Rectal smooth muscle tissue (tissue), 1 donor: Measurements from ENCODE around the gene TCOF1.

Experiments
- H3K27ac ChIP-seq: one replicate; pipeline ENCODE4 v1.7.0; 2013; ENCODE audit warnings: low read depth, low read length, inconsistent platforms
- H3K27me3 ChIP-seq: one replicate; pipeline ENCODE4 v1.7.0; 2013; ENCODE audit warnings: low read length; ENCODE audit not compliant: control insufficient read depth, insufficient read depth
- H3K36me3 ChIP-seq: one replicate; pipeline ENCODE4 v1.7.0; 2013; ENCODE audit warnings: low read length; ENCODE audit not compliant: control insufficient read depth, insufficient read depth
- H3K4me1 ChIP-seq: one replicate; pipeline ENCODE4 v1.7.0; 2013; ENCODE audit warnings: low read length; ENCODE audit not compliant: control insufficient read depth, insufficient read depth
- H3K4me3 ChIP-seq: one replicate; pipeline ENCODE4 v1.7.0; 2013; ENCODE audit warnings: low read length
- H3K9ac ChIP-seq: one replicate; pipeline ENCODE4 v1.7.0; 2013; ENCODE audit warnings: low read length

Gene TCOF1

GRCh38 chr5:150438873-150439546 is 81.5 kb downstream of the TCOF1 start:
- Histone ChIP-seq H3K27ac (no peak overlapping the region), H3K9ac (no peak overlapping the region), H3K36me3 (peaks cover 8% of the 10 kb centered on the region), H3K4me3 (no peak overlapping the region), H3K27me3 (no peaks in the 10 kb centered on the region), H3K4me1 (peaks cover 2% of the 10 kb centered on the region)

GRCh38 chr5:150440948-150441812 is 83.7 kb downstream of the TCOF1 start:
- Histone ChIP-seq H3K4me1 (peaks cover 2% of the 10 kb centered on the region), H3K9ac (no peak overlapping the region), H3K4me3 (no peak overlapping the region), H3K27me3 (no peaks in the 10 kb centered on the region), H3K27ac (no peak overlapping the region), H3K36me3 (peaks cover 21% of the 10 kb centered on the region)

GRCh38 chr5:150441813-150442698 is 84.6 kb downstream of the TCOF1 start:
- no peaks in the 10 kb centered on the region for H3K4me1 ChIP-seq
- peaks cover 30% of the 10 kb centered on the region for H3K36me3 ChIP-seq
- no peaks in the 10 kb centered on the region for H3K27me3 ChIP-seq
- H3K27ac ChIP-seq = no peak overlapping the region
- H3K4me3 ChIP-seq = no peak overlapping the region
- H3K9ac ChIP-seq = no peak overlapping the region

- Histone ChIP-seq H3K4me1 (peaks cover under 1% of the 10 kb centered on the region), H3K4me3 (no peak overlapping the region), H3K36me3 (peaks cover 36% of the 10 kb centered on the region), H3K27me3 (no peaks in the 10 kb centered on the region), H3K9ac (no peak overlapping the region), H3K27ac (no peak overlapping the region)
Measured at GRCh38 chr5:150442699-150443080, 85.2 kb downstream of the TCOF1 start.

- Histone ChIP-seq H3K4me1 (peaks cover 8% of the 10 kb centered on the region), H3K4me3 (no peak overlapping the region), H3K27me3 (no peaks in the 10 kb centered on the region), H3K27ac (no peak overlapping the region), H3K36me3 (peaks cover 37% of the 10 kb centered on the region), H3K9ac (no peak overlapping the region)
Measured at GRCh38 chr5:150443242-150444075, 86.0 kb downstream of the TCOF1 start.

GRCh38 chr5:150444770-150445169 is 87.3 kb downstream of the TCOF1 start:
- Histone ChIP-seq H3K27ac (no peak overlapping the region), H3K36me3 (peaks cover 37% of the 10 kb centered on the region), H3K27me3 (no peaks in the 10 kb centered on the region), H3K9ac (no peak overlapping the region), H3K4me3 (no peak overlapping the region), H3K4me1 (peaks cover 14% of the 10 kb centered on the region)

- peaks cover 14% of the 10 kb centered on the region for H3K4me1 ChIP-seq
- H3K9ac ChIP-seq = no peak overlapping the region
- H3K27ac ChIP-seq = no peak overlapping the region
- H3K27me3 ChIP-seq = no peaks in the 10 kb centered on the region
- H3K36me3 ChIP-seq = peaks cover 37% of the 10 kb centered on the region
- no peak overlapping the region for H3K4me3 ChIP-seq
Measured at GRCh38 chr5:150446088-150446487, 88.6 kb downstream of the TCOF1 start.

- H3K36me3 ChIP-seq = peaks cover 37% of the 10 kb centered on the region
- H3K27ac ChIP-seq = no peak overlapping the region
- H3K4me3 ChIP-seq = no peak overlapping the region
- no peaks in the 10 kb centered on the region for H3K27me3 ChIP-seq
- no peak overlapping the region for H3K9ac ChIP-seq
- H3K4me1 ChIP-seq = peaks cover 14% of the 10 kb centered on the region
Measured at GRCh38 chr5:150446583-150446982, 89.1 kb downstream of the TCOF1 start.

GRCh38 chr5:150447188-150447587 is 89.7 kb downstream of the TCOF1 start:
- H3K9ac ChIP-seq = no peak overlapping the region
- no peak overlapping the region for H3K4me3 ChIP-seq
- H3K27ac ChIP-seq = no peak overlapping the region

GRCh38 chr5:150448334-150448733 is 90.8 kb downstream of the TCOF1 start:
- H3K27ac ChIP-seq = peak overlapping the region; percentile 99
- peaks cover 35% of the 10 kb centered on the region for H3K36me3 ChIP-seq
- H3K27me3 ChIP-seq = no peaks in the 10 kb centered on the region
- peaks cover 14% of the 10 kb centered on the region for H3K4me1 ChIP-seq
- H3K4me3 ChIP-seq = peak overlapping the region; percentile 94
- H3K9ac ChIP-seq = peak overlapping the region; percentile 89

More at GRCh38 chr5:150447188-150447587, 89.7 kb downstream of the TCOF1 start:
- Histone ChIP-seq H3K36me3 (peaks cover 37% of the 10 kb centered on the region), H3K27me3 (no peaks in the 10 kb centered on the region), H3K4me1 (peaks cover 14% of the 10 kb centered on the region)

- Histone ChIP-seq H3K4me3 (peak overlapping the region; percentile 94), H3K9ac (peak overlapping the region; percentile 89), H3K4me1 (peaks cover 14% of the 10 kb centered on the region), H3K27ac (peak overlapping the region; percentile 99), H3K27me3 (no peaks in the 10 kb centered on the region), H3K36me3 (peaks cover 29% of the 10 kb centered on the region)
Measured at GRCh38 chr5:150448952-150449516, 91.5 kb downstream of the TCOF1 start.
